Activated T-cell treated with anti-CD3 and anti-CD28 coated beads, Interleukin-2, amount 50 U/mL, for 4 hours (primary cell): Measurements from ENCODE around the gene EIPR1. TPM values are rescaled to one million over a fixed set of nuclear protein-coding genes. Genes with fewer than 3 reads are reported as not detected.

Experiments used
- ATAC-seq, 2 donors: fragments of 200-7000 bp; cut with Tn5 transposase; one replicate each; pipeline ENCODE4 v1.10.0; 2021
- DNase-seq: peaks from one replicate; pipeline ENCODE4 v3.0.0-alpha.2; 2020
- H3K27me3 Mint-ChIP-seq: one replicate; pipeline ENCODE4 v1.8.0; 2021; ENCODE audit warnings: low read depth, mixed read lengths
- H3K36me3 Mint-ChIP-seq: one replicate; pipeline ENCODE4 v1.8.0; 2022; ENCODE audit warnings: mixed read lengths; ENCODE audit not compliant: insufficient read depth
- H3K4me1 Mint-ChIP-seq: one replicate; pipeline ENCODE4 v1.8.0; 2021; ENCODE audit warnings: low read depth, mixed read lengths
- H3K4me3 Mint-ChIP-seq: one replicate; pipeline ENCODE4 v1.8.0; 2021; ENCODE audit warnings: mild to moderate bottlenecking, moderate library complexity, mixed read lengths
- H3K9me3 Mint-ChIP-seq: one replicate; pipeline ENCODE4 v1.8.0; 2021; ENCODE audit warnings: mixed read lengths
- total RNA-seq, 3 donors: library from RNA; stranded (reverse); gene quantifications; one replicate each; pipeline ENCODE4 v1.2.1, GENCODE V29; 2021

EIPR1 gene
- total RNA-seq, 3 donors from 2014 or later = 36.3 to 39.5 (median 37.2) TPM

- Mint-ChIP-seq H3K4me1 (no peaks in the 10 kb centered on the region), H3K27me3 (no peaks in the 10 kb centered on the region), H3K36me3 (peaks cover 27% of the 10 kb centered on the region), H3K4me3 (no peak overlapping the region), H3K9me3 (no peaks in the 10 kb centered on the region)
- DNase-seq (no peak), ATAC-seq (no peak)
Observed at GRCh38 chr2:3171564-3172264, 205.9 kb downstream of the EIPR1 start.

DNA sequence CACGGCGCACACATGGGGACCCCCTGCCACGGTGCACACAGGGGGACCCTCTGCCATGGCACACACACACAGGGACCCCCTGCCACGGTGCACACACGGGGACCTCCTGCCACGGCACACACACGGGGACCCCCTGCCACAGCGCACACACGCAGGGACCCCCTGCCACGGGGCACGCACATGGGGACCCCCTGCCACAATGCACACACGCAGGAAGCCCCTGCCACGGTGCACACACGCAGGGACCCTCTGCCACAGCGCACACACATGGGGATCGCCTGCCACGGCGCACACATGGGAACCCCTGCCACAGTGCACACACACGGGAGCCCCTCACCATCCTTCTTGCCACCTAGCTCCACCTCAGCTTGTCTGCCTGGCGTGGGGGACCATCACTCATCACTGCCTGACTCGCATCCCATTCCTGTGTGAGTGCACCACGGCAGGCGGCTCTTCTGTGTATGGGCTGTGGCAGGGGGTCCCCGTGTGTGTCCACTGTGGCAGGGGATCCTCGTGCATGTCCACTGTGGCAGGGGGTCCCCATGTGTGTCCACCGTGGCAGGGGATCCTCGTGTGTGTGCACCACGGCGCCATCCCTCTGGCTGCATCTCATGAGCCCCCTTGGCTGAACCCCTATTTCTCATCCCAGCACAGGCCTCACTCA, 206.7 kb downstream of the EIPR1 start:
- no peaks in the 10 kb centered on the region for H3K27me3 Mint-ChIP-seq
- ATAC-seq (no peak), DNase-seq (no peak)
- H3K9me3 Mint-ChIP-seq = no peaks in the 10 kb centered on the region
- no peaks in the 10 kb centered on the region for H3K4me1 Mint-ChIP-seq
- peaks cover 31% of the 10 kb centered on the region for H3K36me3 Mint-ChIP-seq
- H3K4me3 Mint-ChIP-seq = no peak overlapping the region

DNA sequence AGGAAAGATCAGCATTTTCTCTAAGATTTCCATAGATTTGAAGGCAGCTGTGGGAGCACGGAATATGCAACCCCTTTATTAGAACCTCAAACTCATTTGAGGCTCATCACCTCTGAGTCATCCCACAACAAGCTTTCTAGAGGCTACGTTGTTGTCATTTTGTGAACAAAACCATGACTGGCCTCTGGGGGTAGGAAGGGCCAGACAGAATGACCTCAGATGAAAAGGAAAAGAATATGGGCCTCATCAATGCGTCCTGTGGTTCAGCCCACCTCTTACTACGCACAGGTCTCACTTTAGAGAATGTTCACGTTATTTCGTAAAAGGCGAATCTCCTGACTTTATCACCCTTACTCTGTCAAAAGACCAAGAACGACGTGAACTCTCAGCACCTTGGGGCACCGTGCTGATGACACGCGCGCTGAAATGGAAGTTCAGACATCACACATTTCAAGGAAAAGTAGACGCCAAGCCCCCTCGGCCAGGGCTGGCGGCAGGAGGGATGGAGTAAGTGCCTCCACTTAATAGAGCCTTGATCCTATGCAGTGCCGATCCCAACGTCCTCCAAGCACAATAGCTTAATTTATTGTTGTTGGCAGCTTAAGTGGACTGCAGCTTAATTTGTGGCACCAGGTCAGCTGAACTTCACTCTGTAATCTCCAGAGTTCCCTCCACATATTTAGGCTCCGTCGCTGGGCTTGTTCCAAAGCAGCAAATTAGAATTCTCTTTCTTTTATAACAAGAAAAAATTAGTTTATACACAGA, 208.3 kb downstream of the EIPR1 start:
- DNase-seq (no peak), ATAC-seq (no peak)
- H3K9me3 Mint-ChIP-seq = peaks cover 5% of the 10 kb centered on the region
- H3K4me3 Mint-ChIP-seq = no peak overlapping the region
- peaks cover 35% of the 10 kb centered on the region for H3K36me3 Mint-ChIP-seq
- H3K27me3 Mint-ChIP-seq = no peaks in the 10 kb centered on the region
- H3K4me1 Mint-ChIP-seq = no peaks in the 10 kb centered on the region

- H3K4me3 Mint-ChIP-seq = no peak overlapping the region
- ATAC-seq = no peak
- H3K9me3 Mint-ChIP-seq = peaks cover 13% of the 10 kb centered on the region
- H3K27me3 Mint-ChIP-seq = no peaks in the 10 kb centered on the region
- DNase-seq = no peak
- no peaks in the 10 kb centered on the region for H3K4me1 Mint-ChIP-seq
- H3K36me3 Mint-ChIP-seq = peaks cover 37% of the 10 kb centered on the region
Observed at GRCh38 chr2:3168230-3168891, 209.3 kb downstream of the EIPR1 start.

DNA sequence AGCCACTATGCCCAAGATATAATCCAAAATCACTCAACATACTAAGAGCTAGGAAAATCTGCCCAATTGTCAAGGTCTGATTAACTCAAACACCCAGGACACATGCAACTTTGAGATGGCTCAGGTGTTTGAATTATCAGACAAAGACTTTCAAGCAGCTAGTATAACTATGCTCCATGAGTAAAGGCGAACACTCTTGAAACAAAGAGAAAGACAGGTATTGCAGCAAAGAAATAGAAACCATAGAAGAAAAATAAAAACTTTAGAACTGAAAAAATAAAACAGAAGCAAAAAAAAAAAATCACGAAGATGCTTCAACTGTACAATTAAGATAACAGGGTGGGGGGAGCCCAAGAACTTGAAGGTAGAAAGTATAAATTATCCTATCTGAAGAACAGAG, 214.2 kb downstream of the EIPR1 start:
- DNase-seq (no peak), ATAC-seq (no peak)
- Mint-ChIP-seq H3K4me3 (no peak overlapping the region), H3K36me3 (peaks cover 37% of the 10 kb centered on the region), H3K9me3 (peaks cover 21% of the 10 kb centered on the region), H3K27me3 (no peaks in the 10 kb centered on the region), H3K4me1 (no peaks in the 10 kb centered on the region)

GRCh38 chr2:3162442-3163077, 215.1 kb downstream of the EIPR1 start:
- Mint-ChIP-seq H3K9me3 (peaks cover 21% of the 10 kb centered on the region), H3K36me3 (peaks cover 37% of the 10 kb centered on the region), H3K4me3 (no peak overlapping the region), H3K27me3 (no peaks in the 10 kb centered on the region), H3K4me1 (no peaks in the 10 kb centered on the region)
- DNase-seq (no peak), ATAC-seq (no peak)

- ATAC-seq (no peak), DNase-seq (no peak)
- H3K9me3 Mint-ChIP-seq = peaks cover 21% of the 10 kb centered on the region
- H3K4me3 Mint-ChIP-seq = no peak overlapping the region
- H3K4me1 Mint-ChIP-seq = no peaks in the 10 kb centered on the region
- H3K27me3 Mint-ChIP-seq = no peaks in the 10 kb centered on the region
- H3K36me3 Mint-ChIP-seq = peaks cover 36% of the 10 kb centered on the region
Observed at GRCh38 chr2:3160751-3161330, 216.8 kb downstream of the EIPR1 start.

DNA sequence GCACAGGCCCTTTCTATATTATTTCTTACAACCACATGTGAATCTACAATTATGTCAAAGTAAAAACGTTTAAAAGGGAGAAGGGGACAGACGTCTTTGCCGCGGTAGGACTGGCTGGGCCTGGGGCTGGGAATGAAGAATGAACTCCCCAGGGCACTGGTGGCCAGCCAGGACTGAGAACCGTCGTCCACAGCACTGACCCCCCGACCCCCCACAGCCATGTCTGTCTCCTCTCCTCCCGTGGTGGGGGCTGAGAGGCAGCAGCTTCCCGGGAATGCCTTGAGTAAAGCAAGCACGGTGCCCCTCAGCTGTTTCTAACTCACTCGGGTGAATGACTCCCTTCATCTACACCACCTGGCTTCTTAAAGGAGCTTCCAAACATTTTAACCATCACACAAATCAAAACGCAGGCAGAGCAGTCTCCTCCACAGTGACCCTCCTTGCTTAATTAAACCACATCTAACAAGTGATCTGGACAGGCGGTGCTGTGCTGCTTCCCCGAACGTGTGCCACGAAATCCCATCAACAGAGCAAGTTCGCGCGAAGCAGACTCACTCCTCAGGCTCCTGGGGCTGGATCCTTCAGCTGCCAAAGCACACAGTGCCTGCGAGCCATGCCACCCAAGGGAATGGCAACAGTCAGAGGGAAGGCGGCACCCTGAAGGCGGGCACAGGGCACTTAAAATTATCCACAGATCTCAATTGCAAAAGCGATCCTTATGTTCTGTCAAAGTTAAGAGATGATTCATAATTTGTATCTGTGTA, 217.7 kb downstream of the EIPR1 start:
- peaks cover 15% of the 10 kb centered on the region for H3K9me3 Mint-ChIP-seq

DNA sequence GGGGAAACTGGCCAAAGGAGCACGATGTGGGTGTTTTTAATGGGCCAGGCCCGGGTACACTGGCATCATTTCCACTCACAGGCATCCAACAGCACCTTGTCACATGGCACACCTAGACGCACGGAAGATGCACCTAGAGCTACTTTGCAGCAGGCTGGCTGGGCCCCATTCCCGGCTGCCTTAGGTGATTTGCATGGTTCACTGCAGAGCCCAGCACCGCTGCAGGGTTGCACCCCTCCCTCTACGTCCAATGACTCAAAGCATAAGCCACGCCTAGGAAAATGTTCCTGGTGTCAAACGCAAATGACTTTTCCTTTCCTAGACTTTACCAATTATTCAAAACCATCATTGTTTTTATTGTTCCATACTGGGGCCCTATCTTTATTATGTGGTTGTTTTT, 222.9 kb downstream of the EIPR1 start:
- ATAC-seq (no peak), DNase-seq (no peak)
- Mint-ChIP-seq H3K9me3 (peaks cover 4% of the 10 kb centered on the region), H3K36me3 (peaks cover 30% of the 10 kb centered on the region), H3K4me3 (no peak overlapping the region), H3K27me3 (no peaks in the 10 kb centered on the region), H3K4me1 (peaks cover 6% of the 10 kb centered on the region)

More for the DNA sequence above, 217.7 kb downstream of the EIPR1 start:
- DNase-seq (no peak), ATAC-seq (no peak)
- peaks cover under 1% of the 10 kb centered on the region for H3K4me1 Mint-ChIP-seq
- H3K36me3 Mint-ChIP-seq = peaks cover 33% of the 10 kb centered on the region
- H3K27me3 Mint-ChIP-seq = no peaks in the 10 kb centered on the region
- H3K4me3 Mint-ChIP-seq = no peak overlapping the region

DNA sequence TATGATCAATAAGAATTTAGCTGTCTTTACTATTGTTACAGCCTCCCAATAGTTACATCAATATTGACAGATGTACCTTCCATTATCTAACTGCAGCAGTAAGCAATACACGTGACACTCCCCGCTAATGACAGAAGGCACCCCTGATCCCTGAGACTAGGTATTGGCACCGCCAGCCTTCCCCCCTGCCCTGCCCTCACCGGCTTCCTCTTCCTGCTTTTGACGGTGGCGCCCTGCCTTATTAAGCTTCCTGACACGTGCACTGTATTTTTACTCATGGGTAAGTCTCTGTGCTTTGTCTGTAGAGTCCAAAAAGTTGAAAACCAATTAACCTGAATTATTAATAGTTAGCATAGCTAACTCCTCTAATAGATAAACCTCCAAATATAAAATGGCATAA, 223.5 kb downstream of the EIPR1 start:
- DNase-seq = no peak
- ATAC-seq = no peak
- peaks cover 6% of the 10 kb centered on the region for H3K4me1 Mint-ChIP-seq
- peaks cover 25% of the 10 kb centered on the region for H3K36me3 Mint-ChIP-seq
- H3K27me3 Mint-ChIP-seq = no peaks in the 10 kb centered on the region
- peaks cover 4% of the 10 kb centered on the region for H3K9me3 Mint-ChIP-seq
- no peak overlapping the region for H3K4me3 Mint-ChIP-seq

GRCh38 chr2:3151153-3151918, 226.3 kb downstream of the EIPR1 start:
- peaks cover 4% of the 10 kb centered on the region for H3K9me3 Mint-ChIP-seq
- peaks cover 20% of the 10 kb centered on the region for H3K36me3 Mint-ChIP-seq
- ATAC-seq = no peak
- H3K4me3 Mint-ChIP-seq = no peak overlapping the region
- DNase-seq = no peak
- H3K27me3 Mint-ChIP-seq = no peaks in the 10 kb centered on the region
- peaks cover 9% of the 10 kb centered on the region for H3K4me1 Mint-ChIP-seq

DNA sequence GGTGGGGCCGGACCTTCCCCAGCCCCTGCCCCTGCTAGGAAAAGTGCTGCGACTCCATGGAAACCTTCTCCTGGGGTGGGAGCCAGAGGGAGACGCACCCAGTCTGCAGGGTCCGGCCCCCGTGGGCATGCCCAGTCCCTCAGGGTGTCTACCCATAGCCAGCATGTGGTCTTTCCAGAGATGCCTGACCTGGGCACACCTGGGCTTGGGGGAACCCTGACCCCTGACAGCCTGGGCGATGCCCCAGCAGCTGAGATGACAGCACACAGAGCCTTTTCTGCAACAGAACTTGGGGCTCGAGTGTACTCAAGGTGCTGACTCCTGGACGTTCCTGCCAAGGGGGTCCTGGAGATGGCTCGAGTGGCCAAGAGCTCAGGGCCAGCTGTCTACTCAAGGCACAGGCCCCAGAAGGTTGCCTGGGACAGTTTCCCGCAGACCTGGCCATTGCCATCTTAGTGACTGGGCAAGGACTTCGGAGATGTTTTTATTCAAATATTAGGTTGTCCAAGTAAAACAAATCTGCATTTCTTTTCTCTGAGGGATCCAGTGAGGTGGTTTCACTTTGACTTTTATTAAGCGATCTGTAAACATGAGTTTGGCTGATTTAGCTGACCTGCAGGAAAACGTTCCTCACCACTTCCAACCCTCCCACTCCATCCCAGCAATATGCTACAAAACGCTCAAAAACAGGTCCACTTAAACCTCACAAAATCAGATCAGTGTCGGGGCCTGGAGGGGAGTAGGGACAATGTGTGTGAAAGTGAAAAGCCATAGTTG, 228.0 kb downstream of the EIPR1 start:
- Mint-ChIP-seq H3K4me1 (peaks cover 7% of the 10 kb centered on the region), H3K4me3 (no peak overlapping the region), H3K9me3 (peaks cover 4% of the 10 kb centered on the region), H3K36me3 (peaks cover 14% of the 10 kb centered on the region), H3K27me3 (no peaks in the 10 kb centered on the region)
- no peak for DNase-seq
- no peak for ATAC-seq
